OCI-LY1 (cell line): Measurements from ENCODE around the gene AQP1.

Experiments used
- EZH2 ChIP-seq: fragments of 200-600 bp; sonication (generic), shearing (Covaris generic); IDR thresholded peaks from 2 replicates; pipeline ENCODE4 v1.8.0; 2017; ENCODE audit warnings: borderline replicate concordance, mixed run types, mild to moderate bottlenecking, antibody characterized with exemption, low read length, moderate library complexity, mixed read lengths
- TF ChIP-seq, protein P1 (sequence below): fragments of 200-600 bp; sonication (generic), shearing (Covaris generic); IDR thresholded peaks from 2 replicates; pipeline ENCODE4 v1.5.1; 2017; ENCODE audit warnings: mild to moderate bottlenecking, antibody characterized with exemption, low read length, moderate library complexity, mixed read lengths

DNA sequence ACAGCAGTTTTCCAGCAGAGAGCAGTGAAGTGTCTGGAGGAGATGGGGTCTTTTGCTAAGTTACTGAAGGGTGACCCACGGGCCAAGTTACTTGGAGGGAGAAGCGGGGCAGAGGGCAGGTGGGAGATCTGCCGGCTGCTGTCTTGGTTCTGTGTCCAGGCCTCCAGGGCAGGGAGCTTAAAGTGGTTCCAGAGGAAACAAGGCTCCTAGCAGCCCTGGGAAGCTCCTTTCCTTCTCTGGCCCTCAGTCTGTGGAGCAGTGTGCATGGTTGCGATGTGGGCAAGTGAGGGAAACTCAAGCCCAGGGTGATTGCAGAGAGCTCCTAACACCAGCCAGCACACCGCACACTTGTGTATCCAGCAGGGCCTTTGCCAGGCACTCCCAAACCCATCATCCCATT is 58.4 kb downstream of the AQP1 start:
- TF ChIP-seq, protein P1, sequence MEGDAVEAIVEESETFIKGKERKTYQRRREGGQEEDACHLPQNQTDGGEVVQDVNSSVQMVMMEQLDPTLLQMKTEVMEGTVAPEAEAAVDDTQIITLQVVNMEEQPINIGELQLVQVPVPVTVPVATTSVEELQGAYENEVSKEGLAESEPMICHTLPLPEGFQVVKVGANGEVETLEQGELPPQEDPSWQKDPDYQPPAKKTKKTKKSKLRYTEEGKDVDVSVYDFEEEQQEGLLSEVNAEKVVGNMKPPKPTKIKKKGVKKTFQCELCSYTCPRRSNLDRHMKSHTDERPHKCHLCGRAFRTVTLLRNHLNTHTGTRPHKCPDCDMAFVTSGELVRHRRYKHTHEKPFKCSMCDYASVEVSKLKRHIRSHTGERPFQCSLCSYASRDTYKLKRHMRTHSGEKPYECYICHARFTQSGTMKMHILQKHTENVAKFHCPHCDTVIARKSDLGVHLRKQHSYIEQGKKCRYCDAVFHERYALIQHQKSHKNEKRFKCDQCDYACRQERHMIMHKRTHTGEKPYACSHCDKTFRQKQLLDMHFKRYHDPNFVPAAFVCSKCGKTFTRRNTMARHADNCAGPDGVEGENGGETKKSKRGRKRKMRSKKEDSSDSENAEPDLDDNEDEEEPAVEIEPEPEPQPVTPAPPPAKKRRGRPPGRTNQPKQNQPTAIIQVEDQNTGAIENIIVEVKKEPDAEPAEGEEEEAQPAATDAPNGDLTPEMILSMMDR: no peak
- no peak for TF ChIP-seq EZH2
